ENCODE results near the gene MKS1. TPM values are rescaled to one million over a fixed set of nuclear protein-coding genes. Genes with fewer than 3 reads are reported as not detected.
A peak's percentile ranks its signal among the peaks of the same experiment; 100 is the strongest.

Gene MKS1
- total and polyA plus RNA-seq, 2 of the 8 experiments (the other 6 are each of a cell fraction or from before 2014, with no cell fraction given): 12.0 to 21.7 TPM

DNA sequence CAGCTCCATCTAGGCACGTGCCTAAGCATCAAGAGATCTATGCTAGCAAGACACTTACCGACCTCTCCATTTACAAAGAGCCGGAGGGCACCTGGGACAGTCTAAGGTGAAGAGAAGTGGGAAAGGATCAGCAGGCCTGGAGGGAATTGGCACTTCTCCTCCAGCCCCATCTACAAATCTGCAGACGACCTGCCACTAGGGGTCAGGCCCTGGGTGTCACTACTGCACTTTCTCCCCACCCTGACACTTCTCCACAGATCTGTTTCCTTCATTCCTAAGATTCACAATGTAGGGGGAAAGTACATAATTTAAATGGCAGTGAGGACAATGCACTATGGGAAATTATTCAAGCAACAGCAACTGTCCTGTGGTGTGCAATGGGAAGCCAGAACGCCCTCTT is 8.1 kb downstream of the MKS1 start:
- Histone ChIP-seq H2AFZ (ENCODE audit: low read length) (no peak overlapping the region), H4K20me1 (replicated peaks in 1 of 2; ENCODE audit: control insufficient read depth in 1 of 2, insufficient read depth in 2 of 2, low read length in 2 of 2) (no peaks in the 10 kb centered on the region), H2BK5ac (ENCODE audit: low read depth, low read length) (no peak overlapping the region), H3K4me1 (replicated peaks in 1 of 4; ENCODE audit: control insufficient read depth in 3 of 4, insufficient read depth in 4 of 4, low read length in 3 of 4) (no peaks in the 10 kb centered on the region), H3K79me1 (ENCODE audit: low read depth, low read length) (no peaks in the 10 kb centered on the region), H4K8ac (ENCODE audit: extremely low read depth, insufficient read depth, low read length) (no peak overlapping the region), H3K14ac (ENCODE audit: insufficient read length) (no peak overlapping the region), H3K36me3 (ENCODE audit: control insufficient read depth in 2 of 4, insufficient read depth in 4 of 4, low read length in 3 of 4) (peaks cover 0 to 17% (median 6%) of the 10 kb centered on the region in 4 experiments; a peak in 5 of 8 replicates), H3K56ac (replicated peaks; ENCODE audit: insufficient read length, low read depth, low read length) (no peak overlapping the region), H2BK12ac (ENCODE audit: low read depth, low read length) (no peak overlapping the region), H3K4ac (replicated peaks; ENCODE audit: insufficient read length, low read depth, low read length) (no peak overlapping the region), H4K91ac (replicated peaks; ENCODE audit: insufficient read length, low read length) (no peak overlapping the region), H3K23me2 (ENCODE audit: low read depth, low read length) (no peaks in the 10 kb centered on the region), H3K4me2 (ENCODE audit: insufficient read depth in 1 of 2, low read depth in 2 of 2, low read length in 2 of 2) (no peak overlapping the region), H2AK5ac (ENCODE audit: low read depth, low read length) (no peak overlapping the region), H3K27me3 (replicated peaks in 1 of 4; ENCODE audit: control insufficient read depth in 3 of 4, extremely low read depth in 1 of 4, insufficient read depth in 3 of 4, low read length in 3 of 4) (no peaks in the 10 kb centered on the region), H2BK15ac (ENCODE audit: low read length) (no peak overlapping the region), H4K5ac (ENCODE audit: insufficient read length, low read depth, low read length) (no peak overlapping the region), H3K9me3 (ENCODE audit: insufficient read depth in 2 of 2, low read depth in 1 of 2, low read length in 1 of 2) (no peaks in the 10 kb centered on the region), H3K23ac (ENCODE audit: insufficient read length) (no peak overlapping the region), H3K9ac (replicated peaks in 1 of 4; ENCODE audit: extremely low read depth in 1 of 4, low read depth in 3 of 4, low read length in 3 of 4) (no peak overlapping the region), H3K27ac (ENCODE audit: low read depth, low read length) (no peak overlapping the region), H3K18ac (ENCODE audit: extremely low read depth, low read length) (no peak overlapping the region), H3K79me2 (ENCODE audit: control insufficient read depth in 1 of 2, insufficient read depth in 2 of 2, low read length in 2 of 2) (no peaks in the 10 kb centered on the region), H2BK120ac (replicated peaks; ENCODE audit: low read depth, low read length) (no peak overlapping the region), H2BK20ac (ENCODE audit: low read length) (no peak overlapping the region), H3K4me3 (ENCODE audit: extremely low read depth in 1 of 4, insufficient read depth in 2 of 4, low read depth in 3 of 4, low read length in 4 of 4) (no peak overlapping the region)
- DNase-seq (ENCODE audit: low read depth in 1 of 2, low spot score in 2 of 2): no peak
- ChIA-PET CTCF (ENCODE audit: partially characterized antibody) (interaction anchor here (0.6 to 13.2 kb wide), 9 partner anchors 11 to 92 kb away, joined by 3 to 127 read pairs (median 5); no protein-coding TSS in a partner anchor), POLR2A (ENCODE audit: partially characterized antibody) (interaction anchor here (1.1 kb wide), 1 partner anchor 27 kb away, joined by 3 read pairs; the partner anchor contains the start of gene LPO)
- TF ChIP-seq RAD21 (IDR thresholded peaks at IDR 0.05 in 1 of 2, conservative IDR thresholded peaks at IDR 0.05 in 1 of 2; ENCODE audit: low read depth in 2 of 2, low read length in 2 of 2) (peak; percentile 21 to 38; a peak in 2 of 4 replicates), CBX8 (IDR thresholded peaks at IDR 0.05; ENCODE audit: borderline replicate concordance, low read depth, low read length) (no peak)
- TF ChIP-seq, protein P1, sequence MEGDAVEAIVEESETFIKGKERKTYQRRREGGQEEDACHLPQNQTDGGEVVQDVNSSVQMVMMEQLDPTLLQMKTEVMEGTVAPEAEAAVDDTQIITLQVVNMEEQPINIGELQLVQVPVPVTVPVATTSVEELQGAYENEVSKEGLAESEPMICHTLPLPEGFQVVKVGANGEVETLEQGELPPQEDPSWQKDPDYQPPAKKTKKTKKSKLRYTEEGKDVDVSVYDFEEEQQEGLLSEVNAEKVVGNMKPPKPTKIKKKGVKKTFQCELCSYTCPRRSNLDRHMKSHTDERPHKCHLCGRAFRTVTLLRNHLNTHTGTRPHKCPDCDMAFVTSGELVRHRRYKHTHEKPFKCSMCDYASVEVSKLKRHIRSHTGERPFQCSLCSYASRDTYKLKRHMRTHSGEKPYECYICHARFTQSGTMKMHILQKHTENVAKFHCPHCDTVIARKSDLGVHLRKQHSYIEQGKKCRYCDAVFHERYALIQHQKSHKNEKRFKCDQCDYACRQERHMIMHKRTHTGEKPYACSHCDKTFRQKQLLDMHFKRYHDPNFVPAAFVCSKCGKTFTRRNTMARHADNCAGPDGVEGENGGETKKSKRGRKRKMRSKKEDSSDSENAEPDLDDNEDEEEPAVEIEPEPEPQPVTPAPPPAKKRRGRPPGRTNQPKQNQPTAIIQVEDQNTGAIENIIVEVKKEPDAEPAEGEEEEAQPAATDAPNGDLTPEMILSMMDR (IDR thresholded peaks at IDR 0.05; ENCODE audit: control extremely low read depth in 1 of 3, insufficient read depth in 1 of 3, low read depth in 1 of 3, low read length in 3 of 3): peak; percentile 32 to 68 (median 60)
- 71% methylated on average over 5 of the region's 5 CpGs; no CpG with 5 or more reads in 1 of the 2 experiments for WGBS, 2 experiments (ENCODE audit: extremely low coverage in 1 of 2, insufficient coverage in 1 of 2, insufficient read length in 1 of 2, insufficient replicate concordance in 2 of 2, low coverage in 1 of 2, low lambda C conversion rate in 2 of 2, missing lambda C conversion rate in 1 of 2)
- FAIRE-seq: no peak

Measured in H1 (cell line).